WTC11 (cell line): ENCODE data around the gene GALNT15. TPM values are rescaled to one million over a fixed set of nuclear protein-coding genes. Genes with fewer than 3 reads are reported as not detected.

Source experiments
- ATAC-seq: fragments of 200-7000 bp; cut with Tn5 transposase; 2 replicates; pipeline ENCODE4 v1.10.0; 2021; ENCODE audit warnings: mild to moderate bottlenecking, moderate library complexity
- CTCF ChIA-PET: fragments of 300-600 bp; sonication (Branson Sonifier 250); formaldehyde crosslinking; loops from one replicate; lab custom pipeline; 2021; ENCODE audit warnings: antibody characterized with exemption; lab: Charles Lee
- POLR2A ChIA-PET: fragments of 350-600 bp; sonication (Branson Sonifier 250); formaldehyde crosslinking; loops from one replicate; lab custom pipeline; 2021; ENCODE audit warnings: antibody characterized with exemption; lab: Charles Lee
- DNase-seq: peaks from one replicate; pipeline ENCODE4 v3.0.0; 2021; ENCODE audit warnings: low spot score
- H3K27ac Mint-ChIP-seq: 2 replicates; pipeline ENCODE4 v1.8.0; 2021; ENCODE audit warnings: mixed read lengths
- H3K27me3 Mint-ChIP-seq: 2 replicates; pipeline ENCODE4 v1.8.0; 2021; ENCODE audit warnings: low read depth, mild to moderate bottlenecking, moderate library complexity, mixed read lengths
- H3K36me3 Mint-ChIP-seq: 2 replicates; pipeline ENCODE4 v1.8.0; 2021; ENCODE audit warnings: mixed read lengths
- H3K4me1 Mint-ChIP-seq: 2 replicates; pipeline ENCODE4 v1.8.0; 2022; ENCODE audit warnings: mixed read lengths
- H3K4me3 Mint-ChIP-seq: 2 replicates; pipeline ENCODE4 v1.8.0; 2021; ENCODE audit warnings: mild to moderate bottlenecking, moderate library complexity, mixed read lengths
- H3K9me3 Mint-ChIP-seq: 2 replicates; pipeline ENCODE4 v1.8.0; 2021; ENCODE audit warnings: mixed read lengths
- ESRRA ChIP-seq: sonication (generic); formaldehyde crosslinking; IDR thresholded peaks from 2 replicates; pipeline ENCODE4 v1.8.1; 2022; ENCODE audit warnings: mild to moderate bottlenecking, missing genetic modification reagents, borderline replicate concordance
- FOXJ3 ChIP-seq: sonication (generic); formaldehyde crosslinking; IDR thresholded peaks from 2 replicates; pipeline ENCODE4 v1.9.0; 2021; ENCODE audit warnings: missing genetic modification reagents, mild to moderate bottlenecking, borderline replicate concordance
- HMGA2 ChIP-seq: fragments of 250-450 bp; sonication (Bioruptor Pico); IDR thresholded peaks from 2 replicates; pipeline ENCODE4 v1.4.0; 2021; ENCODE audit warnings: mild to moderate bottlenecking, moderate library complexity
- IRF2 ChIP-seq: sonication (generic); formaldehyde crosslinking; IDR thresholded peaks from 2 replicates; pipeline ENCODE4 v1.8.0; 2022; ENCODE audit warnings: low read depth, missing genetic modification reagents, borderline replicate concordance
- MXD4 ChIP-seq: fragments of 250-450 bp; sonication (Bioruptor Pico); IDR thresholded peaks from 2 replicates; pipeline ENCODE4 v1.8.0; 2021; ENCODE audit warnings: mild to moderate bottlenecking, moderate library complexity, borderline replicate concordance
- NFATC4 ChIP-seq: fragments of 250-450 bp; sonication (Bioruptor Pico); IDR thresholded peaks from 2 replicates; pipeline ENCODE4 v1.9.0; 2021; ENCODE audit warnings: mild to moderate bottlenecking
- NFYB ChIP-seq: sonication (generic); formaldehyde crosslinking; conservative IDR thresholded peaks from 2 replicates; pipeline ENCODE4 v1.8.0; 2022; ENCODE audit warnings: low read depth, missing genetic modification reagents
- NR3C1 ChIP-seq: sonication (generic); formaldehyde crosslinking; conservative IDR thresholded peaks from 2 replicates; pipeline ENCODE4 v1.8.1; 2023; ENCODE audit warnings: low read depth, mild to moderate bottlenecking, missing genetic modification reagents
- PRRX2 ChIP-seq: fragments of 250-450 bp; sonication (Bioruptor Pico); IDR thresholded peaks from 2 replicates; pipeline ENCODE4 v1.8.0; 2021; ENCODE audit warnings: mild to moderate bottlenecking
- SP1 ChIP-seq: sonication (generic); formaldehyde crosslinking; conservative IDR thresholded peaks from 2 replicates; pipeline ENCODE4 v1.8.1; 2022; ENCODE audit warnings: missing genetic modification reagents
- TP53 ChIP-seq: sonication (generic); formaldehyde crosslinking; IDR thresholded peaks from 2 replicates; pipeline ENCODE4 v1.8.1; 2023; ENCODE audit warnings: mild to moderate bottlenecking, missing genetic modification reagents
- ZBTB21 ChIP-seq: sonication (generic); formaldehyde crosslinking; IDR thresholded peaks from 2 replicates; pipeline ENCODE4 v1.8.1; 2023; ENCODE audit warnings: mild to moderate bottlenecking, missing genetic modification reagents, borderline replicate concordance
- ZNF263 ChIP-seq: sonication (generic); formaldehyde crosslinking; IDR thresholded peaks from 2 replicates; pipeline ENCODE4 v1.8.1; 2022; ENCODE audit warnings: low read depth, mild to moderate bottlenecking, moderate library complexity, missing genetic modification reagents
- total RNA-seq: library from RNA; stranded (reverse); gene quantifications from 3 replicates; pipeline ENCODE4 v1.2.3, GENCODE V29; 2021
- TF ChIP-seq, protein P1 (sequence below): sonication (generic); formaldehyde crosslinking; IDR thresholded peaks from 2 replicates; pipeline ENCODE4 v1.8.1; 2023; ENCODE audit warnings: mild to moderate bottlenecking, missing genetic modification reagents, moderate library complexity
- TF ChIP-seq, protein P2 (sequence below): sonication (generic); formaldehyde crosslinking; IDR thresholded peaks from 2 replicates; pipeline ENCODE4 v1.8.1; 2023; ENCODE audit warnings: mild to moderate bottlenecking, moderate library complexity, missing genetic modification reagents
- TF ChIP-seq, protein P3 (sequence below): fragments of 250-450 bp; sonication (Bioruptor Pico); IDR thresholded peaks from 2 replicates; pipeline ENCODE4 v1.9.0; 2021; ENCODE audit warnings: mild to moderate bottlenecking
- TF ChIP-seq, protein P4 (sequence below): sonication (generic); formaldehyde crosslinking; IDR thresholded peaks from 2 replicates; pipeline ENCODE4 v1.8.1; 2023; ENCODE audit warnings: mild to moderate bottlenecking, missing genetic modification reagents, borderline replicate concordance
- TF ChIP-seq, protein P5 (sequence below): sonication (generic); formaldehyde crosslinking; IDR thresholded peaks from 2 replicates; pipeline ENCODE4 v1.8.0; 2022; ENCODE audit warnings: mild to moderate bottlenecking, missing genetic modification reagents
- TF ChIP-seq, protein P6 (sequence below): fragments of 250-450 bp; sonication (Bioruptor Pico); conservative IDR thresholded peaks from 2 replicates; pipeline ENCODE4 v1.9.0; 2021; ENCODE audit warnings: mild to moderate bottlenecking
- TF ChIP-seq, protein P7 (sequence below): fragments of 250-450 bp; sonication (Bioruptor Pico); IDR thresholded peaks from 2 replicates; pipeline ENCODE4 v1.9.0; 2021; ENCODE audit warnings: mild to moderate bottlenecking
- TF ChIP-seq, protein P8 (sequence below): sonication (generic); formaldehyde crosslinking; IDR thresholded peaks from 2 replicates; pipeline ENCODE4 v1.8.1; 2022; ENCODE audit warnings: mild to moderate bottlenecking, moderate library complexity, missing genetic modification reagents

GALNT15 gene
- total RNA-seq, 1 experiment from 2014 or later = 0.15 TPM

DNA sequence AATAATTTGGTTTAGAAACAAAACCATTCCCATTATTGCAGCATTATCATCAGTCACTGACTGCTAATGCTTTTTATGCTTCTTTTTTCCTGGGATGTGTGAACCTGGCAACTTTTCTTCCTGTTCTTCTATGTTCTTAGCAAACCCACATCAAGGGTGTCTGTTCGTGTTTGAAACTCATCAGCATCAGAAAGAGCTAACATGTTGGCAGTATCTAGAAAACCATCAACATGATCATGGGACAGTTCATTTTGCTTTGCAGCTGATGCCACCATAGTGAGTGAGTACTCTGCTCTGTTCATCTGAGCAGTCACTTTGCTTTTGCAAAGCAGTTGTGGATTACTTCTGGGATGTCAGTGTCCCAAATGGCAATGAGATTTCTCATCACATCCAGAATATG is 84.4 kb downstream of the GALNT15 start:
- Mint-ChIP-seq H3K27ac (no peak overlapping the region), H3K4me3 (no peak overlapping the region)
- TF ChIP-seq, protein P1, sequence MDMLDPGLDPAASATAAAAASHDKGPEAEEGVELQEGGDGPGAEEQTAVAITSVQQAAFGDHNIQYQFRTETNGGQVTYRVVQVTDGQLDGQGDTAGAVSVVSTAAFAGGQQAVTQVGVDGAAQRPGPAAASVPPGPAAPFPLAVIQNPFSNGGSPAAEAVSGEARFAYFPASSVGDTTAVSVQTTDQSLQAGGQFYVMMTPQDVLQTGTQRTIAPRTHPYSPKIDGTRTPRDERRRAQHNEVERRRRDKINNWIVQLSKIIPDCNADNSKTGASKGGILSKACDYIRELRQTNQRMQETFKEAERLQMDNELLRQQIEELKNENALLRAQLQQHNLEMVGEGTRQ (CRISPR knock-in tag) = no peak
- TF ChIP-seq, protein P2, sequence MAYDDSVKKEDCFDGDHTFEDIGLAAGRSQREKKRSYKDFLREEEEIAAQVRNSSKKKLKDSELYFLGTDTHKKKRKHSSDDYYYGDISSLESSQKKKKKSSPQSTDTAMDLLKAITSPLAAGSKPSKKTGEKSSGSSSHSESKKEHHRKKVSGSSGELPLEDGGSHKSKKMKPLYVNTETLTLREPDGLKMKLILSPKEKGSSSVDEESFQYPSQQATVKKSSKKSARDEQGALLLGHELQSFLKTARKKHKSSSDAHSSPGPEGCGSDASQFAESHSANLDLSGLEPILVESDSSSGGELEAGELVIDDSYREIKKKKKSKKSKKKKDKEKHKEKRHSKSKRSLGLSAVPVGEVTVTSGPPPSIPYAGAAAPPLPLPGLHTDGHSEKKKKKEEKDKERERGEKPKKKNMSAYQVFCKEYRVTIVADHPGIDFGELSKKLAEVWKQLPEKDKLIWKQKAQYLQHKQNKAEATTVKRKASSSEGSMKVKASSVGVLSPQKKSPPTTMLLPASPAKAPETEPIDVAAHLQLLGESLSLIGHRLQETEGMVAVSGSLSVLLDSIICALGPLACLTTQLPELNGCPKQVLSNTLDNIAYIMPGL (CRISPR knock-in tag) = no peak
- no peak for TF ChIP-seq SP1
- TF ChIP-seq NFATC4 (CRISPR knock-in tag) = no peak
- no peak for TF ChIP-seq MXD4
- TF ChIP-seq IRF2 (CRISPR knock-in tag) = no peak
- no peak for TF ChIP-seq HMGA2 (CRISPR knock-in tag)
- TF ChIP-seq NR3C1 (CRISPR knock-in tag) = no peak
- no peak for TF ChIP-seq ZBTB21 (CRISPR knock-in tag)
- TF ChIP-seq ZNF263 = no peak
- TF ChIP-seq, protein P3, sequence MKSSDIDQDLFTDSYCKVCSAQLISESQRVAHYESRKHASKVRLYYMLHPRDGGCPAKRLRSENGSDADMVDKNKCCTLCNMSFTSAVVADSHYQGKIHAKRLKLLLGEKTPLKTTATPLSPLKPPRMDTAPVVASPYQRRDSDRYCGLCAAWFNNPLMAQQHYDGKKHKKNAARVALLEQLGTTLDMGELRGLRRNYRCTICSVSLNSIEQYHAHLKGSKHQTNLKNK = no peak
- no peak for TF ChIP-seq ESRRA (CRISPR knock-in tag)
- no peak for TF ChIP-seq FOXJ3 (CRISPR knock-in tag)
- TF ChIP-seq, protein P4, sequence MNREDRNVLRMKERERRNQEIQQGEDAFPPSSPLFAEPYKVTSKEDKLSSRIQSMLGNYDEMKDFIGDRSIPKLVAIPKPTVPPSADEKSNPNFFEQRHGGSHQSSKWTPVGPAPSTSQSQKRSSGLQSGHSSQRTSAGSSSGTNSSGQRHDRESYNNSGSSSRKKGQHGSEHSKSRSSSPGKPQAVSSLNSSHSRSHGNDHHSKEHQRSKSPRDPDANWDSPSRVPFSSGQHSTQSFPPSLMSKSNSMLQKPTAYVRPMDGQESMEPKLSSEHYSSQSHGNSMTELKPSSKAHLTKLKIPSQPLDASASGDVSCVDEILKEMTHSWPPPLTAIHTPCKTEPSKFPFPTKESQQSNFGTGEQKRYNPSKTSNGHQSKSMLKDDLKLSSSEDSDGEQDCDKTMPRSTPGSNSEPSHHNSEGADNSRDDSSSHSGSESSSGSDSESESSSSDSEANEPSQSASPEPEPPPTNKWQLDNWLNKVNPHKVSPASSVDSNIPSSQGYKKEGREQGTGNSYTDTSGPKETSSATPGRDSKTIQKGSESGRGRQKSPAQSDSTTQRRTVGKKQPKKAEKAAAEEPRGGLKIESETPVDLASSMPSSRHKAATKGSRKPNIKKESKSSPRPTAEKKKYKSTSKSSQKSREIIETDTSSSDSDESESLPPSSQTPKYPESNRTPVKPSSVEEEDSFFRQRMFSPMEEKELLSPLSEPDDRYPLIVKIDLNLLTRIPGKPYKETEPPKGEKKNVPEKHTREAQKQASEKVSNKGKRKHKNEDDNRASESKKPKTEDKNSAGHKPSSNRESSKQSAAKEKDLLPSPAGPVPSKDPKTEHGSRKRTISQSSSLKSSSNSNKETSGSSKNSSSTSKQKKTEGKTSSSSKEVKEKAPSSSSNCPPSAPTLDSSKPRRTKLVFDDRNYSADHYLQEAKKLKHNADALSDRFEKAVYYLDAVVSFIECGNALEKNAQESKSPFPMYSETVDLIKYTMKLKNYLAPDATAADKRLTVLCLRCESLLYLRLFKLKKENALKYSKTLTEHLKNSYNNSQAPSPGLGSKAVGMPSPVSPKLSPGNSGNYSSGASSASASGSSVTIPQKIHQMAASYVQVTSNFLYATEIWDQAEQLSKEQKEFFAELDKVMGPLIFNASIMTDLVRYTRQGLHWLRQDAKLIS (CRISPR knock-in tag) = no peak
- TF ChIP-seq TP53 (CRISPR knock-in tag) = no peak
- TF ChIP-seq, protein P5, sequence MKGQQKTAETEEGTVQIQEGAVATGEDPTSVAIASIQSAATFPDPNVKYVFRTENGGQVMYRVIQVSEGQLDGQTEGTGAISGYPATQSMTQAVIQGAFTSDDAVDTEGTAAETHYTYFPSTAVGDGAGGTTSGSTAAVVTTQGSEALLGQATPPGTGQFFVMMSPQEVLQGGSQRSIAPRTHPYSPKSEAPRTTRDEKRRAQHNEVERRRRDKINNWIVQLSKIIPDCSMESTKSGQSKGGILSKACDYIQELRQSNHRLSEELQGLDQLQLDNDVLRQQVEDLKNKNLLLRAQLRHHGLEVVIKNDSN = no peak
- no peak for TF ChIP-seq PRRX2

DNA sequence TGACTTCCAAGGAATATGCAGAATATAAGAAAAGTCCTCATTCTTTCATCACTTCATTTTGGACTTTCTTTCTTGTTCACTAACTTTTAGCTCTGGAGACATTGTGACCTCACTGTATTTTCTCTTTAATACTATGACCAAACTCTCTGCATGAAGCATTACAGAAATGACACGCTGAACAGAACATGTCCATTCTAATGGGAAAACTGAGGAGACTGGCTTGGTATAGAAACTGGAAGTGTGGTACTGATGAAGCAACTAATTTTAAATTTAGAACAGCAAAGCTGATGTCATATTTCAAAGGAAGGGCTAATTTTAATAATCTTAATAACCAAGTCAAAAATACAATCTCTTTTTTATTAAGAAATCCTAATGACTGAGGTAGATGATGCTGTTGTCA is 85.6 kb downstream of the GALNT15 start:
- DNase-seq (no peak), ATAC-seq (no peak)
- Mint-ChIP-seq H3K9me3 (no peaks in the 10 kb centered on the region), H3K4me3 (no peak overlapping the region), H3K27me3 (no peaks in the 10 kb centered on the region; the same call in 1 of the 2 replicates), H3K27ac (no peak overlapping the region), H3K36me3 (peaks cover 6% of the 10 kb centered on the region), H3K4me1 (peaks cover 23% of the 10 kb centered on the region)
- POLR2A ChIA-PET = no interaction called here
- CTCF ChIA-PET = no interaction called here
- TF ChIP-seq, protein P6, sequence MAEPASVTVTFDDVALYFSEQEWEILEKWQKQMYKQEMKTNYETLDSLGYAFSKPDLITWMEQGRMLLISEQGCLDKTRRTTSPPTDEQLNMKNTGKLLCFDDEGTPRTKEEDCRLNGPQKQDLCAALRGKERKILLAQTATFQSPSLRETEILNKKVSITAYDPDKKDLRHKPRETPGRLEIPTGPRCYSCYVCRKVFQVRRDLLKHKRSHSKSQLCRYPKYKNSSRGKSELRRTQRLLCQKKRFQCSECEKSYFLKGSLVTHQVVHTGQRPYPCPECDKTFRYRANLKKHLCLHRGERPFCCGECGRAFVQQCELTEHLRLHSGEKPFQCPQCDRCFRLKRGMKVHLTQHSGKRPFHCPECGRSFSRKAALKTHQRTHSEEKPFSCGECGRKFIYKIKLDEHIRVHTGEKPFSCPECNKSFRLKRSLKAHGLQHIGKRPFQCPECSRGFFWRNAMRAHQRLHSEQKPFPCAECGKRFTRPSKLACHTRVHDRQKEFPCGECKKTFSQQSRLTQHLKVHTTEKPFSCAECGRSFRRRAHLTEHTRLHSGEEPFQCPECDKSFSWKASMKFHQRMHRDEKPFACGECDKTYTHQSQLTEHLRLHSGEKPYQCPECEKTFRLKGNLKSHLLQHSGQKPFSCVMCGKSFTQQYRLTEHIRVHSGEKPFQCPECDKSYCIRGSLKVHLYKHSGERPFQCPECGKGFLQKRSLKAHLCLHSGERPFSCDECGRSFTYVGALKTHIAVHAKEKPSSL (CRISPR knock-in tag) = no peak
- TF ChIP-seq, protein P7, sequence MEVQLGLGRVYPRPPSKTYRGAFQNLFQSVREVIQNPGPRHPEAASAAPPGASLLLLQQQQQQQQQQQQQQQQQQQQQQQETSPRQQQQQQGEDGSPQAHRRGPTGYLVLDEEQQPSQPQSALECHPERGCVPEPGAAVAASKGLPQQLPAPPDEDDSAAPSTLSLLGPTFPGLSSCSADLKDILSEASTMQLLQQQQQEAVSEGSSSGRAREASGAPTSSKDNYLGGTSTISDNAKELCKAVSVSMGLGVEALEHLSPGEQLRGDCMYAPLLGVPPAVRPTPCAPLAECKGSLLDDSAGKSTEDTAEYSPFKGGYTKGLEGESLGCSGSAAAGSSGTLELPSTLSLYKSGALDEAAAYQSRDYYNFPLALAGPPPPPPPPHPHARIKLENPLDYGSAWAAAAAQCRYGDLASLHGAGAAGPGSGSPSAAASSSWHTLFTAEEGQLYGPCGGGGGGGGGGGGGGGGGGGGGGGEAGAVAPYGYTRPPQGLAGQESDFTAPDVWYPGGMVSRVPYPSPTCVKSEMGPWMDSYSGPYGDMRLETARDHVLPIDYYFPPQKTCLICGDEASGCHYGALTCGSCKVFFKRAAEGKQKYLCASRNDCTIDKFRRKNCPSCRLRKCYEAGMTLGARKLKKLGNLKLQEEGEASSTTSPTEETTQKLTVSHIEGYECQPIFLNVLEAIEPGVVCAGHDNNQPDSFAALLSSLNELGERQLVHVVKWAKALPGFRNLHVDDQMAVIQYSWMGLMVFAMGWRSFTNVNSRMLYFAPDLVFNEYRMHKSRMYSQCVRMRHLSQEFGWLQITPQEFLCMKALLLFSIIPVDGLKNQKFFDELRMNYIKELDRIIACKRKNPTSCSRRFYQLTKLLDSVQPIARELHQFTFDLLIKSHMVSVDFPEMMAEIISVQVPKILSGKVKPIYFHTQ (CRISPR knock-in tag) = no peak
- TF ChIP-seq IRF2 (CRISPR knock-in tag) (no peak), NFYB (CRISPR knock-in tag) (no peak)
- TF ChIP-seq, protein P3 = no peak
- TF ChIP-seq, protein P8, sequence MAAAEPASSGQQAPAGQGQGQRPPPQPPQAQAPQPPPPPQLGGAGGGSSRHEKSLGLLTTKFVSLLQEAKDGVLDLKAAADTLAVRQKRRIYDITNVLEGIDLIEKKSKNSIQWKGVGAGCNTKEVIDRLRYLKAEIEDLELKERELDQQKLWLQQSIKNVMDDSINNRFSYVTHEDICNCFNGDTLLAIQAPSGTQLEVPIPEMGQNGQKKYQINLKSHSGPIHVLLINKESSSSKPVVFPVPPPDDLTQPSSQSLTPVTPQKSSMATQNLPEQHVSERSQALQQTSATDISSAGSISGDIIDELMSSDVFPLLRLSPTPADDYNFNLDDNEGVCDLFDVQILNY (CRISPR knock-in tag) = no peak

More for the DNA sequence above, 84.4 kb downstream of the GALNT15 start:
- DNase-seq (no peak), ATAC-seq (no peak)
- ChIA-PET CTCF (interaction anchor here (1.4 kb wide), 1 partner anchor 11 kb away, joined by 4 read pairs; no protein-coding TSS in a partner anchor), POLR2A (no interaction called here)
- Mint-ChIP-seq H3K9me3 (no peaks in the 10 kb centered on the region), H3K36me3 (peaks cover 6% of the 10 kb centered on the region), H3K27me3 (no peaks in the 10 kb centered on the region), H3K4me1 (peaks cover 27% of the 10 kb centered on the region)
